ENCODE data around the gene FHIT.

The FHIT gene

GRCh38 chr3:59970376-59970775 is 1280.9 kb downstream of the FHIT start:
- Histone ChIP-seq H3K9ac (ENCODE audit: insufficient read length, low read depth) (no peak overlapping the region), H3K4me1 (ENCODE audit: insufficient read depth, insufficient read length) (no peaks in the 10 kb centered on the region), H3K4me3 (ENCODE audit: insufficient read length, low read depth) (no peak overlapping the region), H3K9me3 (ENCODE audit: insufficient read depth, low read length) (no peaks in the 10 kb centered on the region), H3K36me3 (ENCODE audit: insufficient read depth, insufficient read length, low read length) (no peaks in the 10 kb centered on the region), H3K27me3 (ENCODE audit: insufficient read depth, insufficient read length) (no peaks in the 10 kb centered on the region)
- TF ChIP-seq YY1 (IDR thresholded peaks at IDR 0.05; ENCODE audit: insufficient read depth, insufficient read length), result no peak
- no peak for DNase-seq (ENCODE audit: low read depth, low spot score)

GRCh38 chr3:59968513-59969045 is 1282.7 kb downstream of the FHIT start:
- Histone ChIP-seq H3K9ac (ENCODE audit: insufficient read length, low read depth) (no peak overlapping the region), H3K4me1 (ENCODE audit: insufficient read depth, insufficient read length) (no peaks in the 10 kb centered on the region), H3K9me3 (ENCODE audit: insufficient read depth, low read length) (no peaks in the 10 kb centered on the region), H3K4me3 (ENCODE audit: insufficient read length, low read depth) (no peak overlapping the region), H3K36me3 (ENCODE audit: insufficient read depth, insufficient read length, low read length) (no peaks in the 10 kb centered on the region), H3K27me3 (ENCODE audit: insufficient read depth, insufficient read length) (no peaks in the 10 kb centered on the region)
- TF ChIP-seq YY1 (IDR thresholded peaks at IDR 0.05; ENCODE audit: insufficient read depth, insufficient read length) (no peak), SUZ12 (IDR thresholded peaks at IDR 0.05; ENCODE audit: extremely low read depth, insufficient read depth, insufficient read length) (no peak), ZNF274 (IDR thresholded peaks at IDR 0.05; ENCODE audit: low read depth, low read length) (no peak)
- DNase-seq (ENCODE audit: low read depth, low spot score), result no peak

DNA sequence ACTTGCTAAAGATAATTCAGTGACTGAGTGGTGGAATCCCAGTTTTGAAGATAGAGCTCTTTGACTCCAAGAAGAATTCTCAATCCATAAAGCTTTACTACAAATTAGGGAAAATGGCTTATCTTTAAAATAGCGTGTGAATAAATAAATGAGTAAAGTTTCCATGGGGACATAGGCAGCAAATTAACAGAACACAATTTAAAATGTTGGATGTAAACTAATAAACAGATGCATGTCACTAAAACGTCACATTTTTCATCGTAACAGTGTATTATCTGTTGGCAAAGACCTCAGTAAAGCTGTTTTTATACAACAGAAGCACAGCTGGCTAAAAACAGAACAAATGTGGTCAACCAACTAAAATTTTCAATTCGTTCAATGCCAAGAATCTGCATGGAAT is 1287.6 kb downstream of the FHIT start:
- H3K9me3 ChIP-seq (ENCODE audit: insufficient read depth, low read length), result no peaks in the 10 kb centered on the region
- no peak for DNase-seq (ENCODE audit: low read depth, low spot score)
- TF ChIP-seq YY1 (IDR thresholded peaks at IDR 0.05; ENCODE audit: insufficient read depth, insufficient read length) (no peak), SUZ12 (IDR thresholded peaks at IDR 0.05; ENCODE audit: extremely low read depth, insufficient read depth, insufficient read length) (no peak), ZNF274 (IDR thresholded peaks at IDR 0.05; ENCODE audit: low read depth, low read length) (no peak)
- H3K4me3 ChIP-seq (ENCODE audit: insufficient read length, low read depth), result no peak overlapping the region
- H3K36me3 ChIP-seq (ENCODE audit: insufficient read depth, insufficient read length, low read length), result no peaks in the 10 kb centered on the region
- no peak overlapping the region for H3K9ac ChIP-seq (ENCODE audit: insufficient read length, low read depth)
- H3K4me1 ChIP-seq (ENCODE audit: insufficient read depth, insufficient read length), result no peaks in the 10 kb centered on the region
- no peaks in the 10 kb centered on the region for H3K27me3 ChIP-seq (ENCODE audit: insufficient read depth, insufficient read length)

DNA sequence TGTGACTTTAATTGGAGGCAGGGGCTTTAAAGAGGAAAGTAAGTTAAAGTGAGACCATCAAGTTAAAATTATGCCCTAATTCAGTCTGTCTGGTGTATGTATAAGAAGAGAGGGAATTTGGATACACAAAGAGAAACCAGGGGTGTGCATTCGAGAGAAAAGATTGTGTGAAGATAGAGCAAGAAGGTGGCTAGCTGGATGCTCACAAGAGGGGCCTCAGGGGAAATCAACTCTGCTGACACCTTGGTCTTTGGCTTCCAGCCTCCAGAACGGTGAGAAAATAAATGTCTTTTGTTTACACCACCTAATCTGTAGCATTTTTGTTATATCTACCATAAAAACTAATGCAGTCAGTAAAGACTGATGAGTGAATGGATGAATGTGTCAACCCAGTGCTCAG is 1294.1 kb downstream of the FHIT start:
- H3K4me1 ChIP-seq (ENCODE audit: insufficient read depth, insufficient read length), result no peaks in the 10 kb centered on the region
- H3K36me3 ChIP-seq (ENCODE audit: insufficient read depth, insufficient read length, low read length), result no peaks in the 10 kb centered on the region
- no peak for TF ChIP-seq SUZ12 (IDR thresholded peaks at IDR 0.05; ENCODE audit: extremely low read depth, insufficient read depth, insufficient read length)
- no peak for TF ChIP-seq ZNF274 (IDR thresholded peaks at IDR 0.05; ENCODE audit: low read depth, low read length)
- no peak for TF ChIP-seq YY1 (IDR thresholded peaks at IDR 0.05; ENCODE audit: insufficient read depth, insufficient read length)
- no peak for DNase-seq (ENCODE audit: low read depth, low spot score)
- no peaks in the 10 kb centered on the region for H3K27me3 ChIP-seq (ENCODE audit: insufficient read depth, insufficient read length)
- no peaks in the 10 kb centered on the region for H3K9me3 ChIP-seq (ENCODE audit: insufficient read depth, low read length)
- H3K4me3 ChIP-seq (ENCODE audit: insufficient read length, low read depth), result no peak overlapping the region
- no peak overlapping the region for H3K9ac ChIP-seq (ENCODE audit: insufficient read length, low read depth)

DNA sequence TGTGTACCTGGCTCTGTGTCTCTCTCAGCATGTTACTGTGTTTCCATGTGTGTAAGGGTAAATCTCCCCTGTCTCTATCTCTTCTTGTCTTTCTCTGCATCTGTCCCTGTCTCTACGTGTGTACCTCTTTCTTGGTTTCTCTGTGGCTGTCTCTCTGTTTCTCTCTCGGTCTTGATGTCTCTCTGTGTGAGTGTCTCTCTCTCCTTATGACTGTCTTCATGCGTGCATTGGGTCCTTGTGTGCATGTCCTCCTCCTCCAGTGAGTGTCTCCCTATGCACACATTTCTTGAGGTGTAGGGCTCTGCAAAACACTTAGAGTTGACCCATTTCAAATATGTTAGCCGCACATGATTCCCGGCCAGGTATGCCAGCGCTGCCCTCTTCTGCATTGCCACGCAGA is 1298.1 kb downstream of the FHIT start:
- Histone ChIP-seq H3K4me1 (ENCODE audit: insufficient read depth, insufficient read length) (no peaks in the 10 kb centered on the region), H3K36me3 (ENCODE audit: insufficient read depth, insufficient read length, low read length) (no peaks in the 10 kb centered on the region), H3K9ac (ENCODE audit: insufficient read length, low read depth) (no peak overlapping the region), H3K4me3 (ENCODE audit: insufficient read length, low read depth) (no peak overlapping the region), H3K9me3 (ENCODE audit: insufficient read depth, low read length) (no peaks in the 10 kb centered on the region), H3K27me3 (ENCODE audit: insufficient read depth, insufficient read length) (no peaks in the 10 kb centered on the region)
- no peak for TF ChIP-seq SUZ12 (IDR thresholded peaks at IDR 0.05; ENCODE audit: extremely low read depth, insufficient read depth, insufficient read length)
- no peak for TF ChIP-seq YY1 (IDR thresholded peaks at IDR 0.05; ENCODE audit: insufficient read depth, insufficient read length)
- no peak for TF ChIP-seq ZNF274 (IDR thresholded peaks at IDR 0.05; ENCODE audit: low read depth, low read length)
- no peak for DNase-seq (ENCODE audit: low read depth, low spot score)

DNA sequence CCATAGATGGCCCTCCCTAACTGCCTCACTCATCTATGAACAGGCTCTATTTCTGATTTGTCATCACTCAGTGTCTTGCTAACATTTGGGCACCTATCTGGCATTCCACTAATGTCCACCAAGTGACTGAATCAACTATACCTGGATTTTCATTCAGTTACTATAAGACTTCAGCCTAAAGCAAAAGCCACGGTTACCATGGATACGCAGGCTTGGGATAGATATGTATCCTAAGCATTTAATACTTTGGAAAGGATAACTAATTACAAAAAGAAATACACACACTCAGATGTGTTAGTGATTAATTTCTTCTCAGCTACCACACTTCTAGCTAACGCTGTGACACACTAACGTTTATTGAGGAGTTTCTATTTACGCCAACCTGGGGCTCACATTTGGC is 1301.9 kb downstream of the FHIT start:
- no peak overlapping the region for H3K4me3 ChIP-seq (ENCODE audit: insufficient read length, low read depth)
- no peak for TF ChIP-seq YY1 (IDR thresholded peaks at IDR 0.05; ENCODE audit: insufficient read depth, insufficient read length)
- no peak for TF ChIP-seq ZNF274 (IDR thresholded peaks at IDR 0.05; ENCODE audit: low read depth, low read length)
- TF ChIP-seq SUZ12 (IDR thresholded peaks at IDR 0.05; ENCODE audit: extremely low read depth, insufficient read depth, insufficient read length), result no peak
- no peaks in the 10 kb centered on the region for H3K4me1 ChIP-seq (ENCODE audit: insufficient read depth, insufficient read length)
- no peaks in the 10 kb centered on the region for H3K36me3 ChIP-seq (ENCODE audit: insufficient read depth, insufficient read length, low read length)
- H3K9me3 ChIP-seq (ENCODE audit: insufficient read depth, low read length), result no peaks in the 10 kb centered on the region
- no peak for DNase-seq (ENCODE audit: low read depth, low spot score)
- no peak overlapping the region for H3K9ac ChIP-seq (ENCODE audit: insufficient read length, low read depth)
- H3K27me3 ChIP-seq (ENCODE audit: insufficient read depth, insufficient read length), result no peaks in the 10 kb centered on the region

DNA sequence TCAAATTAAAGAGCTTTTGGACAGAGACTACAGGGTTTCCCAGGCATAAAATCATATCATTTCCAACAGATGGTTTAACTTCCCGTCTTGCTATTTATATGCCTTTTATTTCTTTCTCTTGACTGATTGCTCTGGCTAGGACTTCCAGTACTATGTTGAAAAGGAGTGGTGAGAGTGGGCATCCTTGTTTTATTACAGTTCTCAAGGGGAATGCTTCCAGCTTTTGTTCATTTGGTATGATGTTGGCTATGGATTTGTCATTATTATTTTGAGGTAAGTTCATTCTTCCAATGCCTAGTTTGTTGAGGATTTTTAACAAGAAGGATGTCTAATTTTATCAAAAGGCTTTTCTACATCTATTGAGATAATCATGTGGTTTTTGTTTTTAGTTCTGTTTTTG is 1304.9 kb downstream of the FHIT start:
- TF ChIP-seq YY1 (IDR thresholded peaks at IDR 0.05; ENCODE audit: insufficient read depth, insufficient read length) (no peak), SUZ12 (IDR thresholded peaks at IDR 0.05; ENCODE audit: extremely low read depth, insufficient read depth, insufficient read length) (no peak), ZNF274 (IDR thresholded peaks at IDR 0.05; ENCODE audit: low read depth, low read length) (no peak)
- Histone ChIP-seq H3K4me3 (ENCODE audit: insufficient read length, low read depth) (no peak overlapping the region), H3K9me3 (ENCODE audit: insufficient read depth, low read length) (no peaks in the 10 kb centered on the region), H3K9ac (ENCODE audit: insufficient read length, low read depth) (no peak overlapping the region), H3K36me3 (ENCODE audit: insufficient read depth, insufficient read length, low read length) (no peaks in the 10 kb centered on the region), H3K4me1 (ENCODE audit: insufficient read depth, insufficient read length) (no peaks in the 10 kb centered on the region), H3K27me3 (ENCODE audit: insufficient read depth, insufficient read length) (no peaks in the 10 kb centered on the region)
- no peak for DNase-seq (ENCODE audit: low read depth, low spot score)

GRCh38 chr3:59940718-59941117 is 1310.5 kb downstream of the FHIT start:
- no peaks in the 10 kb centered on the region for H3K9me3 ChIP-seq (ENCODE audit: insufficient read depth, low read length)
- no peak for DNase-seq (ENCODE audit: low read depth, low spot score)
- no peak overlapping the region for H3K4me3 ChIP-seq (ENCODE audit: insufficient read length, low read depth)
- no peak overlapping the region for H3K9ac ChIP-seq (ENCODE audit: insufficient read length, low read depth)
- H3K27me3 ChIP-seq (ENCODE audit: insufficient read depth, insufficient read length), result no peaks in the 10 kb centered on the region
- no peaks in the 10 kb centered on the region for H3K4me1 ChIP-seq (ENCODE audit: insufficient read depth, insufficient read length)
- no peak for TF ChIP-seq SUZ12 (IDR thresholded peaks at IDR 0.05; ENCODE audit: extremely low read depth, insufficient read depth, insufficient read length)
- TF ChIP-seq YY1 (IDR thresholded peaks at IDR 0.05; ENCODE audit: insufficient read depth, insufficient read length), result no peak
- no peak for TF ChIP-seq ZNF274 (IDR thresholded peaks at IDR 0.05; ENCODE audit: low read depth, low read length)
- H3K36me3 ChIP-seq (ENCODE audit: insufficient read depth, insufficient read length, low read length), result no peaks in the 10 kb centered on the region
